ENCODE measurements around the gene GSTP1. TPM values are rescaled to one million over a fixed set of nuclear protein-coding genes. Genes with fewer than 3 reads are reported as not detected.

The GSTP1 gene
- total and polyA plus RNA-seq, 2 of the 8 experiments (the other 6 are each of a cell fraction or from before 2014, with no cell fraction given), result 1,454 to 3,329 TPM

DNA sequence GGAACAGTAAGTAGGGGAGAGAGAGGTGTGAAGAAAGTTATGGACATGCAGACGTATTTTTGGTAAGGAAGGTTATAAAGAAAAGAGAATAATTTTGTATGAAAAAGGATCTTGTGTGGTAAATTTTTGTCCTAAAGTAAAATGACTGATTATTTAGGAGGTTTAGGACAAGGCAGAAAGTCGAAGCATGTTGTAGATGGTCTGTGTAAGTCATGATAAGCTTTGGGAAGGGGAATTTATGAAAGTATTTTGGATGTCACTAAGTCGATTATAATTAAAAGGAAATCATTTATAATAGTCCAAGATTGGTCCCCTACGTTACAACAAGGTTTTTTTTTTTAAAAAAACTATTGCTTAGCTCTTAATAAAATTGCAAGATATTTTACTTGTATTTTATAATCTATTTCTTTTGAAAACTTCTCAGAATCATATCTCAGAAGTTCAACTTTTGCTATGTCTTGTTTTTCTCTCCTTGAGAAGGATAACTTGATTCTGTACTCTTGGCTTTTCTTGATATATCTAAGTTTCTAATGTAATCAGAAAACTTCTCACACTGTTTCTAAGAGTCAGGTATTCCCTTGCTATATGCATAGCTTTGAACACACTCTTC, 49.4 kb upstream of the GSTP1 start (continued):
- TF ChIP-seq, protein P1, sequence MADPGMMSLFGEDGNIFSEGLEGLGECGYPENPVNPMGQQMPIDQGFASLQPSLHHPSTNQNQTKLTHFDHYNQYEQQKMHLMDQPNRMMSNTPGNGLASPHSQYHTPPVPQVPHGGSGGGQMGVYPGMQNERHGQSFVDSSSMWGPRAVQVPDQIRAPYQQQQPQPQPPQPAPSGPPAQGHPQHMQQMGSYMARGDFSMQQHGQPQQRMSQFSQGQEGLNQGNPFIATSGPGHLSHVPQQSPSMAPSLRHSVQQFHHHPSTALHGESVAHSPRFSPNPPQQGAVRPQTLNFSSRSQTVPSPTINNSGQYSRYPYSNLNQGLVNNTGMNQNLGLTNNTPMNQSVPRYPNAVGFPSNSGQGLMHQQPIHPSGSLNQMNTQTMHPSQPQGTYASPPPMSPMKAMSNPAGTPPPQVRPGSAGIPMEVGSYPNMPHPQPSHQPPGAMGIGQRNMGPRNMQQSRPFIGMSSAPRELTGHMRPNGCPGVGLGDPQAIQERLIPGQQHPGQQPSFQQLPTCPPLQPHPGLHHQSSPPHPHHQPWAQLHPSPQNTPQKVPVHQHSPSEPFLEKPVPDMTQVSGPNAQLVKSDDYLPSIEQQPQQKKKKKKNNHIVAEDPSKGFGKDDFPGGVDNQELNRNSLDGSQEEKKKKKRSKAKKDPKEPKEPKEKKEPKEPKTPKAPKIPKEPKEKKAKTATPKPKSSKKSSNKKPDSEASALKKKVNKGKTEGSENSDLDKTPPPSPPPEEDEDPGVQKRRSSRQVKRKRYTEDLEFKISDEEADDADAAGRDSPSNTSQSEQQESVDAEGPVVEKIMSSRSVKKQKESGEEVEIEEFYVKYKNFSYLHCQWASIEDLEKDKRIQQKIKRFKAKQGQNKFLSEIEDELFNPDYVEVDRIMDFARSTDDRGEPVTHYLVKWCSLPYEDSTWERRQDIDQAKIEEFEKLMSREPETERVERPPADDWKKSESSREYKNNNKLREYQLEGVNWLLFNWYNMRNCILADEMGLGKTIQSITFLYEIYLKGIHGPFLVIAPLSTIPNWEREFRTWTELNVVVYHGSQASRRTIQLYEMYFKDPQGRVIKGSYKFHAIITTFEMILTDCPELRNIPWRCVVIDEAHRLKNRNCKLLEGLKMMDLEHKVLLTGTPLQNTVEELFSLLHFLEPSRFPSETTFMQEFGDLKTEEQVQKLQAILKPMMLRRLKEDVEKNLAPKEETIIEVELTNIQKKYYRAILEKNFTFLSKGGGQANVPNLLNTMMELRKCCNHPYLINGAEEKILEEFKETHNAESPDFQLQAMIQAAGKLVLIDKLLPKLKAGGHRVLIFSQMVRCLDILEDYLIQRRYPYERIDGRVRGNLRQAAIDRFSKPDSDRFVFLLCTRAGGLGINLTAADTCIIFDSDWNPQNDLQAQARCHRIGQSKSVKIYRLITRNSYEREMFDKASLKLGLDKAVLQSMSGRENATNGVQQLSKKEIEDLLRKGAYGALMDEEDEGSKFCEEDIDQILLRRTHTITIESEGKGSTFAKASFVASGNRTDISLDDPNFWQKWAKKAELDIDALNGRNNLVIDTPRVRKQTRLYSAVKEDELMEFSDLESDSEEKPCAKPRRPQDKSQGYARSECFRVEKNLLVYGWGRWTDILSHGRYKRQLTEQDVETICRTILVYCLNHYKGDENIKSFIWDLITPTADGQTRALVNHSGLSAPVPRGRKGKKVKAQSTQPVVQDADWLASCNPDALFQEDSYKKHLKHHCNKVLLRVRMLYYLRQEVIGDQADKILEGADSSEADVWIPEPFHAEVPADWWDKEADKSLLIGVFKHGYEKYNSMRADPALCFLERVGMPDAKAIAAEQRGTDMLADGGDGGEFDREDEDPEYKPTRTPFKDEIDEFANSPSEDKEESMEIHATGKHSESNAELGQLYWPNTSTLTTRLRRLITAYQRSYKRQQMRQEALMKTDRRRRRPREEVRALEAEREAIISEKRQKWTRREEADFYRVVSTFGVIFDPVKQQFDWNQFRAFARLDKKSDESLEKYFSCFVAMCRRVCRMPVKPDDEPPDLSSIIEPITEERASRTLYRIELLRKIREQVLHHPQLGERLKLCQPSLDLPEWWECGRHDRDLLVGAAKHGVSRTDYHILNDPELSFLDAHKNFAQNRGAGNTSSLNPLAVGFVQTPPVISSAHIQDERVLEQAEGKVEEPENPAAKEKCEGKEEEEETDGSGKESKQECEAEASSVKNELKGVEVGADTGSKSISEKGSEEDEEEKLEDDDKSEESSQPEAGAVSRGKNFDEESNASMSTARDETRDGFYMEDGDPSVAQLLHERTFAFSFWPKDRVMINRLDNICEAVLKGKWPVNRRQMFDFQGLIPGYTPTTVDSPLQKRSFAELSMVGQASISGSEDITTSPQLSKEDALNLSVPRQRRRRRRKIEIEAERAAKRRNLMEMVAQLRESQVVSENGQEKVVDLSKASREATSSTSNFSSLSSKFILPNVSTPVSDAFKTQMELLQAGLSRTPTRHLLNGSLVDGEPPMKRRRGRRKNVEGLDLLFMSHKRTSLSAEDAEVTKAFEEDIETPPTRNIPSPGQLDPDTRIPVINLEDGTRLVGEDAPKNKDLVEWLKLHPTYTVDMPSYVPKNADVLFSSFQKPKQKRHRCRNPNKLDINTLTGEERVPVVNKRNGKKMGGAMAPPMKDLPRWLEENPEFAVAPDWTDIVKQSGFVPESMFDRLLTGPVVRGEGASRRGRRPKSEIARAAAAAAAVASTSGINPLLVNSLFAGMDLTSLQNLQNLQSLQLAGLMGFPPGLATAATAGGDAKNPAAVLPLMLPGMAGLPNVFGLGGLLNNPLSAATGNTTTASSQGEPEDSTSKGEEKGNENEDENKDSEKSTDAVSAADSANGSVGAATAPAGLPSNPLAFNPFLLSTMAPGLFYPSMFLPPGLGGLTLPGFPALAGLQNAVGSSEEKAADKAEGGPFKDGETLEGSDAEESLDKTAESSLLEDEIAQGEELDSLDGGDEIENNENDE (IDR thresholded peaks at IDR 0.05; ENCODE audit: insufficient replicate concordance, low read length), result no peak
- TF ChIP-seq POLR2AphosphoS5 (IDR thresholded peaks at IDR 0.05; ENCODE audit: low read depth, low read length) (no peak), EP300 (IDR thresholded peaks at IDR 0.05; ENCODE audit: borderline replicate concordance in 1 of 2, low read depth in 2 of 2, low read length in 2 of 2) (no peak), JUND (IDR thresholded peaks at IDR 0.05; ENCODE audit: low read length) (no peak), RAD21 (IDR thresholded peaks at IDR 0.05 in 1 of 2, conservative IDR thresholded peaks at IDR 0.05 in 1 of 2; ENCODE audit: low read depth in 2 of 2, low read length in 2 of 2) (no peak), GTF2F1 (IDR thresholded peaks at IDR 0.05; ENCODE audit: borderline replicate concordance, low read depth, low read length) (no peak)
- TF ChIP-seq, protein P2, sequence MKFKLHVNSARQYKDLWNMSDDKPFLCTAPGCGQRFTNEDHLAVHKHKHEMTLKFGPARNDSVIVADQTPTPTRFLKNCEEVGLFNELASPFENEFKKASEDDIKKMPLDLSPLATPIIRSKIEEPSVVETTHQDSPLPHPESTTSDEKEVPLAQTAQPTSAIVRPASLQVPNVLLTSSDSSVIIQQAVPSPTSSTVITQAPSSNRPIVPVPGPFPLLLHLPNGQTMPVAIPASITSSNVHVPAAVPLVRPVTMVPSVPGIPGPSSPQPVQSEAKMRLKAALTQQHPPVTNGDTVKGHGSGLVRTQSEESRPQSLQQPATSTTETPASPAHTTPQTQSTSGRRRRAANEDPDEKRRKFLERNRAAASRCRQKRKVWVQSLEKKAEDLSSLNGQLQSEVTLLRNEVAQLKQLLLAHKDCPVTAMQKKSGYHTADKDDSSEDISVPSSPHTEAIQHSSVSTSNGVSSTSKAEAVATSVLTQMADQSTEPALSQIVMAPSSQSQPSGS (IDR thresholded peaks at IDR 0.05; ENCODE audit: low read length), result no peak
